K562 (cell line): ENCODE data around the gene KAT6B. TPM values are rescaled to one million over a fixed set of nuclear protein-coding genes. Genes with fewer than 3 reads are reported as not detected.

Experiments
- CCAR2 ChIP-seq: fragments of 200-400 bp; formaldehyde crosslinking; IDR thresholded peaks from 2 replicates; pipeline ENCODE4 v1.6.1; 2017; ENCODE audit warnings: mild to moderate bottlenecking, low read depth, low read length
- FOXK2 ChIP-seq, 2 experiments: fragments of 450-650 bp; IDR thresholded peaks in 1 of 2; conservative IDR thresholded peaks in 1 of 2; 2 replicates each; pipeline ENCODE4 v1.6.1; 2016; ENCODE audit warnings: low read depth in 2 of 2, mild to moderate bottlenecking in 1 of 2
- RBM34 ChIP-seq: fragments of 200-400 bp; formaldehyde crosslinking; IDR thresholded peaks from 2 replicates; pipeline ENCODE4 v1.6.1; 2018; ENCODE audit warnings: low read length, borderline replicate concordance; ENCODE audit not compliant: insufficient read depth
- ZNF398 ChIP-seq: fragments of 250-450 bp; sonication (Bioruptor Pico); IDR thresholded peaks from 2 replicates; pipeline ENCODE4 v1.8.0; 2021; ENCODE audit warnings: moderate library complexity, mild to moderate bottlenecking, inconsistent platforms
- ZNF695 ChIP-seq: fragments of 450-650 bp; formaldehyde crosslinking; IDR thresholded peaks from 2 replicates; pipeline ENCODE4 v1.4.0; 2020; ENCODE audit warnings: mild to moderate bottlenecking, moderate library complexity
- ZNF76 ChIP-seq: fragments of 250-450 bp; sonication (Bioruptor Pico); IDR thresholded peaks from 2 replicates; pipeline ENCODE4 v1.4.0; 2020; ENCODE audit warnings: mild to moderate bottlenecking, moderate library complexity, borderline replicate concordance
- polyA plus RNA-seq, 8 experiments: library from polyadenylated mRNA; depleted of rRNA in 4 of 8; stranded (reverse) in 5 of 8; unstranded in 3 of 8; fragments of >200 nt; fragmentation: Nextera tagmentation in 2 of 8; fragmentation: Illumina TruSeq in 1 of 8; extraction: Ambion mirVana in 2 of 8; extraction: Trizol in 1 of 8; gene quantifications; 2 replicates each; pipeline versions ENCODE4 v1.2.1 to v1.2.3, GENCODE V29; 2011 to 2014; ENCODE audit warnings: inconsistent platforms in 1 of 8, missing spikeins in 1 of 8
- total RNA-seq, 7 experiments: library from RNA; depleted of rRNA in 6 of 7; stranded (reverse); fragments of >200 nt in 6 of 7; fragmentation: Illumina TruSeq in 2 of 7; extraction: Trizol in 2 of 7; gene quantifications; 2 replicates each; pipeline versions ENCODE4 v1.2.1 to v1.2.3, GENCODE V29; 2011 to 2021; ENCODE audit warnings: low replicate concordance in 1 of 7
- TF ChIP-seq, protein P1 (sequence below): fragments of 250-450 bp; sonication (Bioruptor Pico); IDR thresholded peaks from 2 replicates; pipeline ENCODE4 v1.4.0; 2020; ENCODE audit warnings: mild to moderate bottlenecking, moderate library complexity
- TF ChIP-seq, protein P2 (sequence below): IDR thresholded peaks from 3 replicates; pipeline ENCODE4 v1.6.1; 2011; ENCODE audit warnings: borderline replicate concordance, mild to moderate bottlenecking, moderate library complexity; ENCODE audit not compliant: insufficient read length; ENCODE audit errors: extremely low read depth

KAT6B gene
- total and polyA plus RNA-seq, 9 of the 15 experiments (the other 6 are each of a cell fraction or from before 2014, with no cell fraction given) = 1.4 to 9.2 (median 6.8) TPM

DNA sequence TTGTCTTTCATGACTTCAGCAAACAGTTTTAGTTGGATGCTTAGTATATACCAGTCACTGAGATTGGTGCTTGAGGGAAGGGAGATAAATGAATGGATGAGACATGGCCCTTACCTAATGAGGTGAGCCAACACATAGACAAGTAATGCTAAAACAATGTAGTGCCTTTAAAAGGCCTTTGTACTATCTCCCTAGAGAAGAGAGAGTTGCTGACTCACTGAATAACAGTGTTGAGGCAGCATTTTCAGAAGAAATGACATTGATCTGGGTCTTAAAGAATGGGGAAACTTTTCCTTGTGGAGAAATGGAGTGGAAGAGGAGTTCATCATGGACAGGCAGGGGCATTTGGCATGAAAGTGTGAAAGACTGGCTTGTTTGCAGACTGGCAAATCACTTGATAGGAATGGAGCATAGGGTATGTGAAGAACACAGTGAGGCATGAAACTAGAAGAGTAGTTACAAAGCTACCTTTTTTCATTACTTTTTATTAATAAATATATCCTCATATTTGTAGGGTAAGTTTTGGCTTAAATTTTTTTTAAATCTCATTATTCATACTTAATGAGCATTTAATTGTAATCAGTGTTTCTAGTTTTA lies 91.2 kb downstream of the KAT6B start (continued):
- TF ChIP-seq, protein P1, sequence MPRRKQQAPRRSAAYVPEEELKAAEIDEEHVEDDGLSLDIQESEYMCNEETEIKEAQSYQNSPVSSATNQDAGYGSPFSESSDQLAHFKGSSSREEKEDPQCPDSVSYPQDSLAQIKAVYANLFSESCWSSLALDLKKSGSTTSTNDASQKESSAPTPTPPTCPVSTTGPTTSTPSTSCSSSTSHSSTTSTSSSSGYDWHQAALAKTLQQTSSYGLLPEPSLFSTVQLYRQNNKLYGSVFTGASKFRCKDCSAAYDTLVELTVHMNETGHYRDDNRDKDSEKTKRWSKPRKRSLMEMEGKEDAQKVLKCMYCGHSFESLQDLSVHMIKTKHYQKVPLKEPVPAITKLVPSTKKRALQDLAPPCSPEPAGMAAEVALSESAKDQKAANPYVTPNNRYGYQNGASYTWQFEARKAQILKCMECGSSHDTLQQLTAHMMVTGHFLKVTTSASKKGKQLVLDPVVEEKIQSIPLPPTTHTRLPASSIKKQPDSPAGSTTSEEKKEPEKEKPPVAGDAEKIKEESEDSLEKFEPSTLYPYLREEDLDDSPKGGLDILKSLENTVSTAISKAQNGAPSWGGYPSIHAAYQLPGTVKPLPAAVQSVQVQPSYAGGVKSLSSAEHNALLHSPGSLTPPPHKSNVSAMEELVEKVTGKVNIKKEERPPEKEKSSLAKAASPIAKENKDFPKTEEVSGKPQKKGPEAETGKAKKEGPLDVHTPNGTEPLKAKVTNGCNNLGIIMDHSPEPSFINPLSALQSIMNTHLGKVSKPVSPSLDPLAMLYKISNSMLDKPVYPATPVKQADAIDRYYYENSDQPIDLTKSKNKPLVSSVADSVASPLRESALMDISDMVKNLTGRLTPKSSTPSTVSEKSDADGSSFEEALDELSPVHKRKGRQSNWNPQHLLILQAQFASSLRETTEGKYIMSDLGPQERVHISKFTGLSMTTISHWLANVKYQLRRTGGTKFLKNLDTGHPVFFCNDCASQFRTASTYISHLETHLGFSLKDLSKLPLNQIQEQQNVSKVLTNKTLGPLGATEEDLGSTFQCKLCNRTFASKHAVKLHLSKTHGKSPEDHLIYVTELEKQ (CRISPR knock-in tag) = no peak
- no peak for TF ChIP-seq ZNF398 (CRISPR knock-in tag)
- TF ChIP-seq RBM34 = no peak
- no peak for TF ChIP-seq CCAR2
- no peak for TF ChIP-seq FOXK2 (conservative IDR thresholded peaks at IDR 0.05 in 1 of 2, IDR thresholded peaks at IDR 0.05 in 1 of 2; ENCODE audit: low read depth in 2 of 2)
- TF ChIP-seq, protein P2, sequence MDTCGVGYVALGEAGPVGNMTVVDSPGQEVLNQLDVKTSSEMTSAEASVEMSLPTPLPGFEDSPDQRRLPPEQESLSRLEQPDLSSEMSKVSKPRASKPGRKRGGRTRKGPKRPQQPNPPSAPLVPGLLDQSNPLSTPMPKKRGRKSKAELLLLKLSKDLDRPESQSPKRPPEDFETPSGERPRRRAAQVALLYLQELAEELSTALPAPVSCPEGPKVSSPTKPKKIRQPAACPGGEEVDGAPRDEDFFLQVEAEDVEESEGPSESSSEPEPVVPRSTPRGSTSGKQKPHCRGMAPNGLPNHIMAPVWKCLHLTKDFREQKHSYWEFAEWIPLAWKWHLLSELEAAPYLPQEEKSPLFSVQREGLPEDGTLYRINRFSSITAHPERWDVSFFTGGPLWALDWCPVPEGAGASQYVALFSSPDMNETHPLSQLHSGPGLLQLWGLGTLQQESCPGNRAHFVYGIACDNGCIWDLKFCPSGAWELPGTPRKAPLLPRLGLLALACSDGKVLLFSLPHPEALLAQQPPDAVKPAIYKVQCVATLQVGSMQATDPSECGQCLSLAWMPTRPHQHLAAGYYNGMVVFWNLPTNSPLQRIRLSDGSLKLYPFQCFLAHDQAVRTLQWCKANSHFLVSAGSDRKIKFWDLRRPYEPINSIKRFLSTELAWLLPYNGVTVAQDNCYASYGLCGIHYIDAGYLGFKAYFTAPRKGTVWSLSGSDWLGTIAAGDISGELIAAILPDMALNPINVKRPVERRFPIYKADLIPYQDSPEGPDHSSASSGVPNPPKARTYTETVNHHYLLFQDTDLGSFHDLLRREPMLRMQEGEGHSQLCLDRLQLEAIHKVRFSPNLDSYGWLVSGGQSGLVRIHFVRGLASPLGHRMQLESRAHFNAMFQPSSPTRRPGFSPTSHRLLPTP = no peak
- no peak for TF ChIP-seq ZNF76
- no peak for TF ChIP-seq ZNF695 (CRISPR knock-in tag)
